ENCODE measurements around the gene MYO9A.

DNA sequence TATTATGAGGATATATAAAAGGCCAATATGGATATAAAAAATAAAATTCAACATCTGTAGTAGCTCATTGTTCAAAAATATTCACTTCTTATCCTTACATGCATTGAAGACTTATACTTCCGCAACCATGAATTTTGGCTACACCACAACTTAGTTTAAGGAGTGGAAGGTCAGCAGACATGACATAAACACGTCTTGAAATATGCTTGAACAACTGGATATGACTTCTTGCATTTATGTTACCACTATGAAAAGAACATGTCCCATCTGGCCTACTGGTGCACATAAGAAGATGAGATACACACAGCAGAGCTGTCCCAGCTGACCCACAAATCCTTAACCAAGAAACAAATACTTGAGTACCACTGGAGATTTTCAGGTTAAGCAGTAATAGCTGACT, 52.1 kb downstream of the MYO9A start:
- TF ChIP-seq, protein P1, sequence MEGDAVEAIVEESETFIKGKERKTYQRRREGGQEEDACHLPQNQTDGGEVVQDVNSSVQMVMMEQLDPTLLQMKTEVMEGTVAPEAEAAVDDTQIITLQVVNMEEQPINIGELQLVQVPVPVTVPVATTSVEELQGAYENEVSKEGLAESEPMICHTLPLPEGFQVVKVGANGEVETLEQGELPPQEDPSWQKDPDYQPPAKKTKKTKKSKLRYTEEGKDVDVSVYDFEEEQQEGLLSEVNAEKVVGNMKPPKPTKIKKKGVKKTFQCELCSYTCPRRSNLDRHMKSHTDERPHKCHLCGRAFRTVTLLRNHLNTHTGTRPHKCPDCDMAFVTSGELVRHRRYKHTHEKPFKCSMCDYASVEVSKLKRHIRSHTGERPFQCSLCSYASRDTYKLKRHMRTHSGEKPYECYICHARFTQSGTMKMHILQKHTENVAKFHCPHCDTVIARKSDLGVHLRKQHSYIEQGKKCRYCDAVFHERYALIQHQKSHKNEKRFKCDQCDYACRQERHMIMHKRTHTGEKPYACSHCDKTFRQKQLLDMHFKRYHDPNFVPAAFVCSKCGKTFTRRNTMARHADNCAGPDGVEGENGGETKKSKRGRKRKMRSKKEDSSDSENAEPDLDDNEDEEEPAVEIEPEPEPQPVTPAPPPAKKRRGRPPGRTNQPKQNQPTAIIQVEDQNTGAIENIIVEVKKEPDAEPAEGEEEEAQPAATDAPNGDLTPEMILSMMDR (IDR thresholded peaks at IDR 0.05) = no peak
- no peak for TF ChIP-seq ZFX (IDR thresholded peaks at IDR 0.05; ENCODE audit: borderline replicate concordance)

Measured in 22Rv1 (cell line).